NCI-H187 (cell line): Measurements from ENCODE around the gene ITGA3.

ENCODE experiments used
- DNase-seq, 2 experiments: peaks; one replicate each; lab custom pipeline; 2025; lab: John Stamatoyannopoulos, UW

Gene ITGA3

GRCh38 chr17:50071692-50072091 is 15.8 kb downstream of the ITGA3 start:
- DNase-seq: no peak

DNA sequence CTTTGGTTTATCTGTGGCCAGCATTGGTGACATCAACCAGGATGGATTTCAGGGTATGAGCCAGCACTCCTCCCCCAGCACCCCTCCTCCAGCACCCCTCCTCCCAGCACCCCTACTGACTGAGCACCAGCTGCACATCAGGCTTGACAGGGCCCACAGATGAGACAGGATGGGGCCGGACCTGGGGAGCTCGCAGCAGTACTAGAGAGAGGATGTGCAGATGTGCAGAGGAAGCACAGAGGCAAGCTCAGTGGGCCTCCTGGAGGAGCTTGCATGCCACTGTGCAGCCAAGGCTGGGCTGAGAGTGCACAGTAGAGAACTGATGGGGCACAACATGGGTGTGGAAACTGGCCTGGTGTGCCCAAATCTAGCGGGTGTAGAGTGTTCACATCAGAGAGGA is 16.2 kb downstream of the ITGA3 start:
- DNase-seq: no peak

DNA sequence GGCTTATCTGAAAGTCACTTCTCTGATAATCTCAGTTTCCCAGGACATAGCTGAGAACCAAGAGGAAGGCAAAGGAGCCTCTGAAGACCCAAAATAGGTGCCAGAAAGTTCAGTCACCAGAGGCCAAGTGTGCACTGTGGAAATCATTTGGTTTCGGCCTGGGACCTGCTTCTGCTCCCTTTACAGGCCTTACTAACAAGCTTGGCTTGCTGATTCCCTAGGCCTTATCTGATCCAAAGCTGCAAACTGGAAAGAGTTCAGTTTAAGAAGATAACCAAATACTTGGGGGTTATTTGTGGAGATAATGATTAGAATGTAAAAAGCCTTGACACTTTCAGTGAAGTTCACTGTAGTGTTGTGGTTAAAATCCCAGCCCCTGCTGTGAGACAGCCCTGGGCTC is 17.0 kb downstream of the ITGA3 start:
- no peak for DNase-seq

- DNase-seq: no peak
These were observed 18.3 kb downstream of the ITGA3 start for GRCh38 chr17:50074227-50074626.

DNA sequence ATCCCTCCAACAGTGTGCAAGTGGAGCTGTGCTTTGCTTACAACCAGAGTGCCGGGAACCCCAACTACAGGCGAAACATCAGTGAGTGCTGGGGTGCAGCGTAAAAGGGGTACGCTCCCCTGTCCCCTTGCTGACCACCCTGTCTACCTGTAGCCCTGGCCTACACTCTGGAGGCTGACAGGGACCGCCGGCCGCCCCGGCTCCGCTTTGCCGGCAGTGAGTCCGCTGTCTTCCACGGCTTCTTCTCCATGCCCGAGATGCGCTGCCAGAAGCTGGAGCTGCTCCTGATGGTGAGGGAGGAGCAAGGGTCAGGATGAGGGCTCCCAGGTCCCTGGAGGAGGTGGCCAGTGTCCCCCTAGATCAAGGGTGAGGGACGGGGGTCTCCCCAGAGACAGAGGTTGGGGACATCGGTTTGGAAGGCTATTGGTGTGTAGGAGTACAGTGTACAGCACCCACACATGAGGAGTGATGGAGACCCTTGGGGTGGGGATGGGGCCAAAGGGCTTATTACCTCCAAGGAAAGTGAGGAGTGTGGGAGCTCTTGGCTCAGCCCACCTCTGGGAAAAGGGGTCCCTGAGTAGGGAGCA is 19.6 kb downstream of the ITGA3 start:
- no peak for DNase-seq

DNA sequence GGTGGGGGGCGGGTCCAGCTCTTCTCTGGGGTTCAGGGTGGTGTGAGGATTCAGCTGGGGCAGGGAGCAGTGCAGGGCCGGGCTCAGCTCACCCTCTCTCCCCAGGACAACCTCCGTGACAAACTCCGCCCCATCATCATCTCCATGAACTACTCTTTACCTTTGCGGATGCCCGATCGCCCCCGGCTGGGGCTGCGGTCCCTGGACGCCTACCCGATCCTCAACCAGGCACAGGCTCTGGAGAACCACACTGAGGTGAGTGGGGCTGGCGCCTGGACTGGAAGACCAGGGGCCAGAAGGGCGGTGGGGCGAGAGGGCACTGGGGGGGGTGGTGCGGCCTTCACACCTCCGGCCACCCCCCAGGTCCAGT is 20.3 kb downstream of the ITGA3 start:
- DNase-seq: no peak

- no peak for DNase-seq
These were observed 20.8 kb downstream of the ITGA3 start for GRCh38 chr17:50076591-50077235.

DNA sequence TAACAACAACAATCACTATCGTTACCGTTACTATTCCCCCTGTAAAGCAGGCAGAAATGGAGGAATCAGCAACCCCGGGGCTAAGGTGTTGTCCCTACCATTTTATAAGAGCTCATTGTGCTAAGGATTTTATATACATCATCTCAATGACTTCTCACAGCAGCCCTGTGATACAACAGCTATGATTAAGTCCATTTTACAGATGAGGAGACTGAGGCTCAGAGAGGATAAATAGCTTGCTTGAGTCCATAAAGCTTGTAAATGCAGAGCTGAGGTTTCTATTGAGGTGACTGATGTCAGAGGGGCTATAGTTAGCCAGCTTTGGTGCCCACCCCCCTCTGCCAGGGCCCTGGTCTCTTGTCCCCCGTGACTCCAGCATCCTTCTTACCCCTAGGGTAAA is 22.5 kb downstream of the ITGA3 start:
- no peak for DNase-seq

- no peak for DNase-seq
These were observed 23.6 kb downstream of the ITGA3 start for GRCh38 chr17:50079334-50080095.

GRCh38 chr17:50080096-50080480 is 24.2 kb downstream of the ITGA3 start:
- no peak for DNase-seq

GRCh38 chr17:50080827-50081226 is 24.9 kb downstream of the ITGA3 start:
- DNase-seq: no peak

DNA sequence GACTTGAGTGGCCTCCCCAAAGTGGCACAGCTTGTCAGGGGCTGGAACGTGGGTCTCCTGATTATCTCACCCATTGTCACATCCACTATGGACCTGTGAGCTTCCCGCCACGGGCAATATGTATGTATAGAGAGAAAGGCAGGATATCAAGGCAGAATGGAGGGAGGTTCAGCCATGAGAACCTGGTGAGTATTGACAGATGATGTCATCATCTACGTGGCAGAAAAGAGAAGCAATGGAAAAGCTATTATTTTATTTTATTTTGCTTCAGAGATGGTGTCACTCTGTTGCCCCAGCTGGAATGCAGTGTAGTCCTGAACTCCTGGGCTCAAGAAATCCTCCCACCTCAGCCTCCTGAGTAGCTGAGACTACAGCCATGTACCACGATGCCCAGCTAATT is 25.8 kb downstream of the ITGA3 start:
- DNase-seq: no peak

DNA sequence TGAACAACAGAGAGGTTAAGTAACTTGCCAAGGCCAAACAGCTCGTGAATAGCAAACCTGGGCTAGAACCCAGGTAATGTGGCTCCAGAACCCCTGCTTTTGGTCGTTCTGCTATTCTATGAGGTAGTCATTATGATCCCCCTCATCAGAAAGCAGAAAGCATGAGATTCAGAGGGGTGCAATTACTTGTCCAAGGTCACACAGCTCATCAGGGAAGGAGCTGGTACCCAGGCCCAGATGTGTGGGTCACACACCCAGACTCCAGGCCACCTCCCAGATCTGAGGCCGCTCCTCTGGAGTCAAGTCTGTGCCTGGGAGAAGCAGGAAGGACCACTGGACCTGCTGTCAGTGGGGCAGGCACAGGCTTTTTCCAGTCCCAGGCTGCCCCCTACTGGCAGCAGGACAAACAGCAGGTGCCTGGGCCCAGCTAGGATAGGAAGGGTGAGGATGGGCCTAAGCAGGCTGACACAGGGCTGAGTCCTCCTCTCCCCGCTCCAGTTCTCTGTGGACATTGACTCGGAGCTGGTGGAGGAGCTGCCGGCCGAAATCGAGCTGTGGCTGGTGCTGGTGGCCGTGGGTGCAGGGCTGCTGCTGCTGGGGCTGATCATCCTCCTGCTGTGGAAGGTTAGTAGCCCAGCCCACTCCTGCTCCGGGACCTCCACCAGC is 31.5 kb downstream of the ITGA3 start:
- peak in 1 of 2 experiments; percentile 27 for DNase-seq

GRCh38 chr17:50087912-50088405 is 32.0 kb downstream of the ITGA3 start:
- no peak for DNase-seq

GRCh38 chr17:50088952-50089825 is 33.3 kb downstream of the ITGA3 start:
- no peak for DNase-seq

DNA sequence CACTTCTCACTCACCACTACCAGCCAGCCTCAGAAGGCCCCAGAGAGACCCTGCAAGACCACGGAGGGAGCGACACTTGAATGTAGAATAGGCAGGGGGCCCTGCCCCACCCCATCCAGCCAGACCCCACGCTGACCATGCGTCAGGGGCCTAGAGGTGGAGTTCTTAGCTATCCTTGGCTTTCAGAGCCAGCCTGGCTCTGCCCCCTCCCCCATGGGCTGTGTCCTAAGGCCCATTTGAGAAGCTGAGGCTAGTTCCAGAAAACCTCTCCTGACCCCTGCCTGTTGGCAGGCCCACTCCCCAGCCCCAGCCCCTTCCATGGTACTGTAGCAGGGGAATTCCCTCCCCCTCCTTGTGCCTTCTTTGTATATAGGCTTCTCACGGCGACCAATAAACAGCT is 34.2 kb downstream of the ITGA3 start:
- DNase-seq: no peak

GRCh38 chr17:50090971-50091917 is 35.3 kb downstream of the ITGA3 start:
- DNase-seq: no peak

DNA sequence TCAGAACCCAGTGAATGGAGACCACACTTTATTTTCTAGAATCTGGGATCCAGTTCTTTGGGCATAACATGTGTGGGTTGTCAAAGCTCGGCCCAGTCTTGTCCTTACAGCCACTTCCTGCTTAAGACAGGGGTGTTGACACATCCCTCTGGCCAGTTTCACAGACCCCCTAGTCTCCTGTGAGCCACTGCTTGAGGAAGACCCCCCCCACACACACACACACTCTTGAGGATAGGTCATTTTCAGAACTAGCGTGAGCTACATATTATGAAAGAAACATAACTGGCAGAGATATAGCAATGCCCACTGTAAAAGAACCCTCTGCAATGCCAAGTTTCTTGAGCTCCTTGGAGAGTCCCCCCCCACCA is 36.0 kb downstream of the ITGA3 start:
- DNase-seq: no peak

DNA sequence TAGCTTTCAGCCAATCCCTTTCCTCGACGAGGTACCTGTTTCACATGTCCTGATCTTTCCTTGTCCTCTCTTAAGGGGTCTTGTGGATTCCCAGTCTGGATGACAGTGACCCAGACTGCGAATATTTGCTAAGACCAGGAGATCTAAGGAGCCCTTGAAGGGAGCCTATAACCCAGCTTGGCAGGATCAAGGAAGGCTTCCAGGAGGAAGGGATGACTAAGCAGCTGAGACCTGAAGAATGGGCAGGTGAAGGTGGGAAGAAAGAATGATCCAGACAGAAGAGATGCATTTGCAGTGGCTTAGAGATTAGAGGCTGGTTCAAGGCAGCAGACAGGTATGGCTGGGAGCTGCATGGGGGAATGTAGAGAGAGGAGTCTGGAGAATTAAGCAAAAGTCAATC is 37.3 kb downstream of the ITGA3 start:
- no peak for DNase-seq

- DNase-seq: no peak
These were observed 37.9 kb downstream of the ITGA3 start for GRCh38 chr17:50093807-50094206.
